SK-N-SH treated with all-trans-retinoic acid at 6 μM for 48 hours (cell line): Measurements from ENCODE around the gene PERCC1.

Source experiments
- BACH2 ChIP-seq: fragments of 250-450 bp; sonication (Bioruptor Pico); IDR thresholded peaks from 2 replicates; pipeline ENCODE4 v1.9.0; 2021; ENCODE audit warnings: mild to moderate bottlenecking, borderline replicate concordance
- CREB5 ChIP-seq: fragments of 250-450 bp; sonication (Bioruptor Pico); IDR thresholded peaks from 2 replicates; pipeline ENCODE4 v1.5.1; 2020; ENCODE audit warnings: low read depth, mild to moderate bottlenecking, moderate library complexity
- CSDC2 ChIP-seq: fragments of 250-450 bp; sonication (Bioruptor Pico); IDR thresholded peaks from 2 replicates; pipeline ENCODE4 v1.5.0; 2020; ENCODE audit warnings: mild to moderate bottlenecking, moderate library complexity
- OSR1 ChIP-seq: fragments of 250-450 bp; sonication (Bioruptor Pico); IDR thresholded peaks from 2 replicates; pipeline ENCODE4 v1.8.0; 2022; ENCODE audit warnings: moderate library complexity, mild to moderate bottlenecking, inconsistent platforms
- PATZ1 ChIP-seq: fragments of 250-450 bp; sonication (Bioruptor Pico); IDR thresholded peaks from 2 replicates; pipeline ENCODE4 v1.8.0; 2020; ENCODE audit warnings: mild to moderate bottlenecking, moderate library complexity, borderline replicate concordance
- POU6F1 ChIP-seq: fragments of 250-450 bp; sonication (Bioruptor Pico); IDR thresholded peaks from 2 replicates; pipeline ENCODE4 v1.8.0; 2021; ENCODE audit warnings: low read depth, mild to moderate bottlenecking, moderate library complexity, borderline replicate concordance
- PPARA ChIP-seq: fragments of 250-450 bp; sonication (Bioruptor Pico); IDR thresholded peaks from 2 replicates; pipeline ENCODE4 v1.5.0; 2020; ENCODE audit warnings: mild to moderate bottlenecking, borderline replicate concordance
- ZFP30 ChIP-seq: fragments of 450-650 bp; formaldehyde crosslinking; IDR thresholded peaks from 2 replicates; pipeline ENCODE4 v1.5.0; 2022; ENCODE audit warnings: mild to moderate bottlenecking, moderate library complexity

- TF ChIP-seq ZFP30 (CRISPR knock-in tag) (no peak), CREB5 (no peak), PATZ1 (no peak), OSR1 (CRISPR knock-in tag) (no peak), PPARA (CRISPR knock-in tag) (no peak), POU6F1 (no peak), BACH2 (CRISPR knock-in tag) (no peak), CSDC2 (no peak)
These were observed 32.5 kb upstream of the PERCC1 start for GRCh38 chr16:1398351-1398750.
